ACC112 (cell line): Measurements from ENCODE around the gene ME3.
A peak's percentile ranks its signal among the peaks of the same experiment; 100 is the strongest.

Experiments
- H2AFZ ChIP-seq: fragments of 200-600 bp; sonication (generic); one replicate; pipeline ENCODE4 v1.6.0; 2017; ENCODE audit warnings: antibody characterized with exemption, low read length; ENCODE audit not compliant: unreplicated experiment
- H3K27ac ChIP-seq: fragments of 200-600 bp; sonication (generic); 2 replicates; pipeline ENCODE4 v1.5.1; 2014; ENCODE audit warnings: low read depth, mild to moderate bottlenecking, antibody characterized with exemption, low read length, moderate library complexity
- H3K27me3 ChIP-seq: fragments of 200-600 bp; sonication (generic); 2 replicates; pipeline ENCODE4 v1.6.1; 2014; ENCODE audit warnings: mild to moderate bottlenecking, antibody characterized with exemption, low read length, moderate library complexity, mixed read lengths; ENCODE audit not compliant: insufficient read depth
- H3K36me3 ChIP-seq: fragments of 200-600 bp; sonication (generic); 2 replicates; pipeline ENCODE4 v1.6.1; 2016; ENCODE audit warnings: mild to moderate bottlenecking, antibody characterized with exemption, low read length, moderate library complexity, mixed read lengths; ENCODE audit not compliant: insufficient read depth
- H3K4me1 ChIP-seq: fragments of 200-600 bp; sonication (generic); one replicate; pipeline ENCODE4 v1.6.1; 2016; ENCODE audit warnings: low read length, mixed read lengths; ENCODE audit not compliant: insufficient read depth, unreplicated experiment, control insufficient read depth
- H3K4me3 ChIP-seq: fragments of 200-600 bp; sonication (generic); 2 replicates; pipeline ENCODE4 v1.5.1; 2014; ENCODE audit warnings: mild to moderate bottlenecking, low read depth, low read length
- H3K79me2 ChIP-seq: fragments of 200-600 bp; sonication (generic); one replicate; pipeline ENCODE4 v1.6.0; 2016; ENCODE audit warnings: low read length; ENCODE audit not compliant: control insufficient read depth, unreplicated experiment, insufficient read depth

The ME3 gene

GRCh38 chr11:86606270-86606835 is 66.1 kb downstream of the ME3 start:
- Histone ChIP-seq H3K36me3 (0 out of 2 replicates have a peak, but pooled peaks cover 4% of the 10 kb centered on the region), H2AFZ (peak overlapping the region; percentile 28), H3K27me3 (no peaks in the 10 kb centered on the region), H3K4me1 (peaks cover 33% of the 10 kb centered on the region), H3K27ac (peak overlapping the region; percentile 89), H3K79me2 (peaks cover 14% of the 10 kb centered on the region), H3K4me3 (no peak overlapping the region)

- Histone ChIP-seq H3K27ac (no peak overlapping the region), H3K4me3 (no peak overlapping the region), H2AFZ (no peak overlapping the region), H3K79me2 (peaks cover 16% of the 10 kb centered on the region), H3K4me1 (peaks cover 49% of the 10 kb centered on the region), H3K36me3 (0 out of 2 replicates have a peak, but pooled peaks cover 7% of the 10 kb centered on the region), H3K27me3 (no peaks in the 10 kb centered on the region)
Measured at GRCh38 chr11:86596861-86597586, 75.4 kb downstream of the ME3 start.

GRCh38 chr11:86595955-86596354 is 76.5 kb downstream of the ME3 start:
- peaks cover 60% of the 10 kb centered on the region for H3K4me1 ChIP-seq
- no peak overlapping the region for H2AFZ ChIP-seq
- H3K79me2 ChIP-seq, result peaks cover 16% of the 10 kb centered on the region
- no peak overlapping the region for H3K4me3 ChIP-seq
- H3K27me3 ChIP-seq, result no peaks in the 10 kb centered on the region
- 0 out of 2 replicates have a peak, but pooled peaks cover 7% of the 10 kb centered on the region for H3K36me3 ChIP-seq
- H3K27ac ChIP-seq, result no peak overlapping the region

GRCh38 chr11:86595451-86595850 is 77.0 kb downstream of the ME3 start:
- H3K36me3 ChIP-seq, result 0 out of 2 replicates have a peak, but pooled peaks cover 7% of the 10 kb centered on the region
- H3K27ac ChIP-seq, result peak overlapping the region; percentile 19; the same call in 1 of the 2 replicates
- H3K4me1 ChIP-seq, result peaks cover 60% of the 10 kb centered on the region
- H3K4me3 ChIP-seq, result no peak overlapping the region
- no peaks in the 10 kb centered on the region for H3K27me3 ChIP-seq
- H2AFZ ChIP-seq, result no peak overlapping the region
- H3K79me2 ChIP-seq, result peaks cover 19% of the 10 kb centered on the region

- Histone ChIP-seq H3K27ac (peak overlapping the region; percentile 96), H3K4me1 (peaks cover 60% of the 10 kb centered on the region), H3K36me3 (0 out of 2 replicates have a peak, but pooled peaks cover 7% of the 10 kb centered on the region), H2AFZ (no peak overlapping the region), H3K4me3 (no peak overlapping the region), H3K79me2 (peaks cover 20% of the 10 kb centered on the region), H3K27me3 (no peaks in the 10 kb centered on the region)
Measured at GRCh38 chr11:86594746-86595145, 77.7 kb downstream of the ME3 start.

GRCh38 chr11:86593833-86594232 is 78.6 kb downstream of the ME3 start:
- 0 out of 2 replicates have a peak, but pooled peaks cover 7% of the 10 kb centered on the region for H3K36me3 ChIP-seq
- peaks cover 65% of the 10 kb centered on the region for H3K4me1 ChIP-seq

GRCh38 chr11:86592659-86593451 is 79.6 kb downstream of the ME3 start:
- Histone ChIP-seq H3K4me1 (peaks cover 71% of the 10 kb centered on the region), H3K36me3 (0 out of 2 replicates have a peak, but pooled peaks cover 6% of the 10 kb centered on the region), H3K27me3 (no peaks in the 10 kb centered on the region), H3K4me3 (peak overlapping the region; percentile 34; the same call in 1 of the 2 replicates), H2AFZ (no peak overlapping the region), H3K27ac (peak overlapping the region; percentile 96), H3K79me2 (peaks cover 21% of the 10 kb centered on the region)

More at GRCh38 chr11:86593833-86594232, 78.6 kb downstream of the ME3 start:
- Histone ChIP-seq H3K4me3 (no peak overlapping the region), H3K27ac (peak overlapping the region; percentile 96), H3K79me2 (peaks cover 20% of the 10 kb centered on the region), H3K27me3 (no peaks in the 10 kb centered on the region), H2AFZ (no peak overlapping the region)

- Histone ChIP-seq H2AFZ (no peak overlapping the region), H3K36me3 (no peaks in the 10 kb centered on the region), H3K27me3 (no peaks in the 10 kb centered on the region), H3K79me2 (peaks cover 18% of the 10 kb centered on the region), H3K4me3 (no peak overlapping the region), H3K27ac (peak overlapping the region; percentile 96), H3K4me1 (peaks cover 66% of the 10 kb centered on the region)
Measured at GRCh38 chr11:86592047-86592591, 80.3 kb downstream of the ME3 start.

- Histone ChIP-seq H3K4me1 (peaks cover 63% of the 10 kb centered on the region), H3K36me3 (no peaks in the 10 kb centered on the region), H2AFZ (no peak overlapping the region), H3K79me2 (peaks cover 13% of the 10 kb centered on the region), H3K4me3 (no peak overlapping the region), H3K27ac (peak overlapping the region; percentile 96), H3K27me3 (no peaks in the 10 kb centered on the region)
Measured at GRCh38 chr11:86591631-86592030, 80.8 kb downstream of the ME3 start.

- H3K27ac ChIP-seq, result no peak overlapping the region
- H3K27me3 ChIP-seq, result no peaks in the 10 kb centered on the region
- peaks cover 6% of the 10 kb centered on the region for H3K79me2 ChIP-seq
- no peak overlapping the region for H2AFZ ChIP-seq
- H3K4me1 ChIP-seq, result peaks cover 51% of the 10 kb centered on the region
- H3K36me3 ChIP-seq, result no peaks in the 10 kb centered on the region
- no peak overlapping the region for H3K4me3 ChIP-seq
Measured at GRCh38 chr11:86589856-86590589, 82.4 kb downstream of the ME3 start.
